HepG2 (cell line): ENCODE measurements around the gene SSC4D. TPM values are rescaled to one million over a fixed set of nuclear protein-coding genes. Genes with fewer than 3 reads are reported as not detected.

Experiments
- CREB1 ChIP-seq, 2 experiments: fragments of 450-650 bp in 1 of 2; IDR thresholded peaks; 2 replicates each; pipeline ENCODE4 v1.6.1; 2016 to 2017; ENCODE audit warnings: control low read depth in 1 of 2, mild to moderate bottlenecking in 1 of 2, missing compliant biosample characterization in 1 of 2, missing genetic modification characterization in 1 of 2
- ELF1 ChIP-seq: sonication (generic); formaldehyde crosslinking; IDR thresholded peaks from 2 replicates; pipeline ENCODE4 v1.4.0; 2020; ENCODE audit warnings: missing genetic modification reagents
- GPN1 ChIP-seq: sonication (generic); formaldehyde crosslinking; IDR thresholded peaks from 2 replicates; pipeline ENCODE4 v1.5.1; 2020; ENCODE audit warnings: missing genetic modification reagents, borderline replicate concordance
- HINFP ChIP-seq: sonication (generic); formaldehyde crosslinking; IDR thresholded peaks from 2 replicates; pipeline ENCODE4 v1.4.0; 2020; ENCODE audit warnings: low read depth, mild to moderate bottlenecking, missing genetic modification reagents
- KAT2B ChIP-seq: fragments of 150-350 bp; IDR thresholded peaks from 2 replicates; pipeline ENCODE4 v1.6.1; 2014; ENCODE audit warnings: low read depth, low read length, borderline replicate concordance
- MZF1 ChIP-seq: sonication (generic); formaldehyde crosslinking; IDR thresholded peaks from 2 replicates; pipeline ENCODE4 v1.8.1; 2023; ENCODE audit warnings: mild to moderate bottlenecking, missing genetic modification reagents, borderline replicate concordance
- NCOR1 ChIP-seq: fragments of 200-600 bp; sonication (generic); IDR thresholded peaks from 2 replicates; pipeline ENCODE4 v1.7.0; 2017; ENCODE audit warnings: antibody characterized with exemption, low read length, borderline replicate concordance
- NFRKB ChIP-seq: fragments of 450-650 bp; IDR thresholded peaks from 2 replicates; pipeline ENCODE4 v1.6.1; 2017
- REL ChIP-seq: sonication (generic); formaldehyde crosslinking; conservative IDR thresholded peaks from 2 replicates; pipeline ENCODE4 v1.8.0; 2022; ENCODE audit warnings: mild to moderate bottlenecking, missing genetic modification reagents, moderate library complexity
- SKI ChIP-seq: fragments of 450-650 bp; IDR thresholded peaks from one replicate; pipeline ENCODE4 v1.6.1; 2018; ENCODE audit warnings: mild to moderate bottlenecking; ENCODE audit not compliant: partially characterized antibody
- THYN1 ChIP-seq: sonication (generic); formaldehyde crosslinking; IDR thresholded peaks from 2 replicates; pipeline ENCODE4 v1.8.1; 2023; ENCODE audit warnings: low read depth, mild to moderate bottlenecking, moderate library complexity, missing genetic modification reagents, borderline replicate concordance
- ZFP82 ChIP-seq: sonication (generic); formaldehyde crosslinking; IDR thresholded peaks from 2 replicates; pipeline ENCODE4 v1.5.1; 2020; ENCODE audit warnings: mild to moderate bottlenecking, missing genetic modification reagents, borderline replicate concordance
- ZGPAT ChIP-seq: IDR thresholded peaks from 2 replicates; pipeline ENCODE4 v1.6.1; 2016; ENCODE audit warnings: mild to moderate bottlenecking
- ZNF10 ChIP-seq: sonication (generic); formaldehyde crosslinking; IDR thresholded peaks from 2 replicates; pipeline ENCODE4 v1.4.0; 2020; ENCODE audit warnings: mild to moderate bottlenecking, low read depth, missing genetic modification reagents, borderline replicate concordance
- ZNF20 ChIP-seq: sonication (generic); formaldehyde crosslinking; IDR thresholded peaks from 2 replicates; pipeline ENCODE4 v1.4.0; 2020; ENCODE audit warnings: mild to moderate bottlenecking, moderate library complexity, missing genetic modification reagents
- ZNF225 ChIP-seq: sonication (generic); formaldehyde crosslinking; IDR thresholded peaks from 2 replicates; pipeline ENCODE4 v1.4.0; 2020; ENCODE audit warnings: mild to moderate bottlenecking, missing genetic modification reagents
- ZNF281 ChIP-seq: sonication (generic); formaldehyde crosslinking; IDR thresholded peaks from 2 replicates; pipeline ENCODE4 v1.4.0; 2020; ENCODE audit warnings: missing genetic modification reagents, borderline replicate concordance
- ZNF414 ChIP-seq: sonication (generic); formaldehyde crosslinking; IDR thresholded peaks from 2 replicates; pipeline ENCODE4 v1.5.0; 2020; ENCODE audit warnings: missing genetic modification reagents
- ZNF430 ChIP-seq: sonication (generic); formaldehyde crosslinking; IDR thresholded peaks from 2 replicates; pipeline ENCODE4 v1.9.0; 2021; ENCODE audit warnings: mild to moderate bottlenecking, missing genetic modification reagents
- ZNF558 ChIP-seq: sonication (generic); formaldehyde crosslinking; IDR thresholded peaks from 2 replicates; pipeline ENCODE4 v1.9.0; 2022; ENCODE audit warnings: mild to moderate bottlenecking, missing genetic modification reagents, borderline replicate concordance
- ZNF670 ChIP-seq: sonication (generic); formaldehyde crosslinking; IDR thresholded peaks from 2 replicates; pipeline ENCODE4 v1.8.0; 2022; ENCODE audit warnings: mild to moderate bottlenecking, missing genetic modification reagents, borderline replicate concordance
- ZNF792 ChIP-seq: IDR thresholded peaks from 2 replicates; pipeline ENCODE4 v1.6.1; 2016
- ZNF841 ChIP-seq: sonication (generic); formaldehyde crosslinking; IDR thresholded peaks from 2 replicates; pipeline ENCODE4 v1.8.1; 2023; ENCODE audit warnings: missing genetic modification reagents, borderline replicate concordance
- ZNF891 ChIP-seq: sonication (generic); formaldehyde crosslinking; IDR thresholded peaks from 2 replicates; pipeline ENCODE4 v1.5.0; 2020; ENCODE audit warnings: mild to moderate bottlenecking, missing genetic modification reagents
- ZSCAN29 ChIP-seq: sonication (generic); formaldehyde crosslinking; conservative IDR thresholded peaks from 2 replicates; pipeline ENCODE4 v1.4.0; 2020; ENCODE audit warnings: mild to moderate bottlenecking, missing genetic modification reagents
- polyA plus RNA-seq, 8 experiments: library from polyadenylated mRNA; depleted of rRNA in 3 of 8; stranded (reverse) in 7 of 8; unstranded in 1 of 8; fragments of >200 nt; fragmentation: Illumina TruSeq in 4 of 8; extraction: Trizol in 4 of 8; gene quantifications; 2 replicates each; pipeline versions ENCODE4 v1.2.1 to v1.2.3, GENCODE V29; 2011 to 2016; ENCODE audit warnings: low read depth in 4 of 8, missing spikeins in 1 of 8, mixed read lengths in 1 of 8; ENCODE audit not compliant: insufficient read depth in 1 of 8
- total RNA-seq, 5 experiments: library from RNA; depleted of rRNA; stranded (reverse); fragments of >200 nt; fragmentation: Illumina TruSeq; extraction: Trizol; gene quantifications; 2 replicates each; pipeline ENCODE4 v1.2.3, GENCODE V29; 2016; ENCODE audit warnings: low read depth in 1 of 5

The SSC4D gene
- total and polyA plus RNA-seq, 2 of the 13 experiments (the other 11 are each of a cell fraction or from before 2014, with no cell fraction given), result 33.3 to 63.8 TPM

- TF ChIP-seq ZNF414 (CRISPR knock-in tag) (no peak), ZGPAT (no peak), ZNF281 (no peak), ZNF841 (CRISPR knock-in tag) (no peak), SKI (no peak), ZNF558 (no peak), NFRKB (no peak), ZNF430 (CRISPR knock-in tag) (no peak), ZNF891 (CRISPR knock-in tag) (no peak), MZF1 (CRISPR knock-in tag) (no peak), GPN1 (CRISPR knock-in tag) (no peak), KAT2B (no peak), ZSCAN29 (CRISPR knock-in tag) (no peak), ZNF670 (no peak), THYN1 (CRISPR knock-in tag) (0 out of 2 replicates have a peak, but pooled peaks have one; percentile 29), NCOR1 (0 out of 2 replicates have a peak, but pooled peaks have one; percentile 5), ZNF20 (no peak), ZNF225 (CRISPR knock-in tag) (no peak), ZFP82 (no peak), REL (CRISPR knock-in tag) (no peak), ZNF792 (CRISPR knock-in tag) (no peak), ZNF10 (CRISPR knock-in tag) (no peak), ELF1 (CRISPR knock-in tag) (no peak), CREB1 (IDR thresholded peaks at IDR 0.05) (no peak), CREB1 (CRISPR knock-in tag; IDR thresholded peaks at IDR 0.05) (no peak), HINFP (no peak)
Observed at GRCh38 chr7:76358011-76358480, 51.5 kb downstream of the SSC4D start (continued).
